ENCODE results near the gene IFNB1. TPM values are rescaled to one million over a fixed set of nuclear protein-coding genes. Genes with fewer than 3 reads are reported as not detected.

Gene IFNB1
- total RNA-seq, 1 experiment from 2014 or later, result not detected

DNA sequence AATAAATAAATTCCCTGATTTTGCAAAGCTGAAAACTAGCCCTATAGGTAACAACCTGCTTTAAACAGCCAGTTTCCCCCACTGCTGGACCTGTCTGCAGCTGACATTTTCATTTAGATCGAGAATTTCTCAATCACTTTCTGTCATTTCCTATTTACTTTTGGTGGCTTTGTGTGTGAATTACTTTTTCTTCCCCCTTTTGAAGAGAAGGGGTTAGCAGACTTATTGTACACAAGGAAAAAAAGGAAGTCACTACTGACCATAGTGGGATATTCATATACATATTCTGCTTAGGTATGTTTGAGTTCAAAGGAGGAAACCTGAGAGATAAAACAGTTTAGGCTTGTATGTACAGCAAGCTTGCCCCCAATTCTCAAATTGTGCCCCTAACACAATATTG lies 27.0 kb upstream of the IFNB1 start:
- no TSS peak for BruUV-seq (replicated peaks)
- no peak overlapping the region for H3K4me3 Mint-ChIP-seq (ENCODE audit: unreplicated experiment)
- Histone ChIP-seq H3K9me3 (no peaks in the 10 kb centered on the region), H3K27me3 (replicated peaks; ENCODE audit: control insufficient read depth, insufficient read depth, low read length) (no peaks in the 10 kb centered on the region), H3K4me1 (peaks cover 6% of the 10 kb centered on the region; the same call in 1 of the 2 replicates), H3K4me3 (ENCODE audit: low read depth, low read length) (no peak overlapping the region), H3K36me3 (ENCODE audit: control insufficient read depth, insufficient read depth, low read length) (no peaks in the 10 kb centered on the region)
- intact Hi-C loops (cut with micrococcal nuclease; ENCODE audit: unreplicated experiment), result no loop called here
- no peak for DNase-seq
- POLR2A ChIA-PET, result no interaction called here
- H3K27ac Mint-ChIP-seq (ENCODE audit: unreplicated experiment), result no peak overlapping the region
- no peaks in the 10 kb centered on the region for H3K9me3 Mint-ChIP-seq (ENCODE audit: unreplicated experiment)
- H3K36me3 Mint-ChIP-seq (ENCODE audit: insufficient read depth, unreplicated experiment), result no peaks in the 10 kb centered on the region
- CTCF ChIA-PET, result no interaction called here
- H3K27me3 Mint-ChIP-seq (ENCODE audit: insufficient read depth, unreplicated experiment), result no peaks in the 10 kb centered on the region
- TF ChIP-seq, protein P1, sequence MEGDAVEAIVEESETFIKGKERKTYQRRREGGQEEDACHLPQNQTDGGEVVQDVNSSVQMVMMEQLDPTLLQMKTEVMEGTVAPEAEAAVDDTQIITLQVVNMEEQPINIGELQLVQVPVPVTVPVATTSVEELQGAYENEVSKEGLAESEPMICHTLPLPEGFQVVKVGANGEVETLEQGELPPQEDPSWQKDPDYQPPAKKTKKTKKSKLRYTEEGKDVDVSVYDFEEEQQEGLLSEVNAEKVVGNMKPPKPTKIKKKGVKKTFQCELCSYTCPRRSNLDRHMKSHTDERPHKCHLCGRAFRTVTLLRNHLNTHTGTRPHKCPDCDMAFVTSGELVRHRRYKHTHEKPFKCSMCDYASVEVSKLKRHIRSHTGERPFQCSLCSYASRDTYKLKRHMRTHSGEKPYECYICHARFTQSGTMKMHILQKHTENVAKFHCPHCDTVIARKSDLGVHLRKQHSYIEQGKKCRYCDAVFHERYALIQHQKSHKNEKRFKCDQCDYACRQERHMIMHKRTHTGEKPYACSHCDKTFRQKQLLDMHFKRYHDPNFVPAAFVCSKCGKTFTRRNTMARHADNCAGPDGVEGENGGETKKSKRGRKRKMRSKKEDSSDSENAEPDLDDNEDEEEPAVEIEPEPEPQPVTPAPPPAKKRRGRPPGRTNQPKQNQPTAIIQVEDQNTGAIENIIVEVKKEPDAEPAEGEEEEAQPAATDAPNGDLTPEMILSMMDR (IDR thresholded peaks at IDR 0.05; ENCODE audit: insufficient read depth in 1 of 2, low read depth in 1 of 2, low read length in 1 of 2, severe bottlenecking in 1 of 2, unreplicated experiment in 1 of 2), result no peak
- no peaks in the 10 kb centered on the region for H3K4me1 Mint-ChIP-seq (ENCODE audit: low read depth, unreplicated experiment)

DNA sequence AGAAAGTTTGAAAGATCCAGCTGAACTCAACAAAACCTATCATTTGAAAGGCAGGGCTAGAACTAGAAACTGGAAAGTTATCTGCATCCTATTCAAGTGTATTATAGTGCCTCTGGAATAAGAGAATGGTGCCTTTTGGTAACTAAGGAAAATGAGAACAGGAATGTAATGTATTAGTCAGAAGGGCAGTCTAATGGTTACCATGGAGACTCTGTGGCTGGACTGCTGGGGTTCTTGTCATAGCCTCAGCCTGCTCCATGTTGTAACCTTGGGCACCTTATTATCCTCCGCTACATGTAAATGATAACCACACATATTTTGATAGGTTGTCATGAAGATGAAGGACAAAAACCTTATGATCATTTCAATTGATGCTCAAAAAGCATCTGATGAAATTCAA lies 24.6 kb upstream of the IFNB1 start:
- Histone ChIP-seq H3K4me1 (peaks cover 10% of the 10 kb centered on the region), H3K36me3 (ENCODE audit: control insufficient read depth, insufficient read depth, low read length) (no peaks in the 10 kb centered on the region), H3K9me3 (no peaks in the 10 kb centered on the region), H3K27me3 (replicated peaks; ENCODE audit: control insufficient read depth, insufficient read depth, low read length) (no peaks in the 10 kb centered on the region), H3K4me3 (ENCODE audit: low read depth, low read length) (no peak overlapping the region)
- Mint-ChIP-seq H3K27ac (ENCODE audit: unreplicated experiment) (no peak overlapping the region), H3K27me3 (ENCODE audit: insufficient read depth, unreplicated experiment) (no peaks in the 10 kb centered on the region), H3K9me3 (ENCODE audit: unreplicated experiment) (no peaks in the 10 kb centered on the region), H3K4me3 (ENCODE audit: unreplicated experiment) (no peak overlapping the region), H3K36me3 (ENCODE audit: insufficient read depth, unreplicated experiment) (no peaks in the 10 kb centered on the region), H3K4me1 (ENCODE audit: low read depth, unreplicated experiment) (peaks cover 2% of the 10 kb centered on the region)
- intact Hi-C loops (cut with micrococcal nuclease; ENCODE audit: unreplicated experiment), result no loop called here
- DNase-seq, result no peak
- ChIA-PET POLR2A (no interaction called here), CTCF (no interaction called here)
- TF ChIP-seq, protein P1 (IDR thresholded peaks at IDR 0.05; ENCODE audit: insufficient read depth in 1 of 2, low read depth in 1 of 2, low read length in 1 of 2, severe bottlenecking in 1 of 2, unreplicated experiment in 1 of 2), result no peak
- BruUV-seq (replicated peaks), result no TSS peak

DNA sequence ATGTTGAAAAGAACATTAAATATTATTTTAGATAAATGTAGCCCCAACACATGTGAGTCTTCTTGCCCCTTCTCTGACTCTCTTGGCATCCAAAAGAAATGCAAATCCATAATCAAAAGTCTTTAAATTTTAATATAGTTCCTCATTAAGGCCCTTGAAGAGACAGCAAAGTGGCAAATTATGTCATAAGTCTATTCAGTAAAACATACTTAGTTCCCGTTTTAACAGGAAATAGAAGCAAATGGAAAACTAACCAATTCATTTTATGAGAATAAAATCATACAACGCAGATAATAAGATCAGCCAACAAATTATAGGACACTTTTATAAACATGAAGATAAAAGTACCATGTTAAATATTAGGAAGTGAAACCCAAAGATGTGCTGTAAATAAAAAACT lies 20.1 kb upstream of the IFNB1 start:
- intact Hi-C loops (cut with micrococcal nuclease; ENCODE audit: unreplicated experiment), result loop anchor here (5.0 kb wide), 1 partner anchor 476 kb away; the partner anchor contains the start of gene MLLT3
- no peaks in the 10 kb centered on the region for H3K27me3 ChIP-seq (replicated peaks; ENCODE audit: control insufficient read depth, insufficient read depth, low read length)
- POLR2A ChIA-PET, result no interaction called here
- no TSS peak for BruUV-seq (replicated peaks)
- CTCF ChIA-PET, result no interaction called here
- no peak overlapping the region for H3K27ac Mint-ChIP-seq (ENCODE audit: unreplicated experiment)
- peaks cover 19% of the 10 kb centered on the region for H3K4me1 Mint-ChIP-seq (ENCODE audit: low read depth, unreplicated experiment)
- H3K9me3 Mint-ChIP-seq (ENCODE audit: unreplicated experiment), result no peaks in the 10 kb centered on the region
- no peaks in the 10 kb centered on the region for H3K27me3 Mint-ChIP-seq (ENCODE audit: insufficient read depth, unreplicated experiment)
- H3K4me1 ChIP-seq, result peaks cover 34% of the 10 kb centered on the region
- H3K4me3 ChIP-seq (ENCODE audit: low read depth, low read length), result no peak overlapping the region
- no peak for DNase-seq
- H3K4me3 Mint-ChIP-seq (ENCODE audit: unreplicated experiment), result no peak overlapping the region
- no peaks in the 10 kb centered on the region for H3K36me3 ChIP-seq (ENCODE audit: control insufficient read depth, insufficient read depth, low read length)
- H3K9me3 ChIP-seq, result no peaks in the 10 kb centered on the region
- TF ChIP-seq, protein P1 (IDR thresholded peaks at IDR 0.05; ENCODE audit: insufficient read depth in 1 of 2, low read depth in 1 of 2, low read length in 1 of 2, severe bottlenecking in 1 of 2, unreplicated experiment in 1 of 2), result no peak
- no peaks in the 10 kb centered on the region for H3K36me3 Mint-ChIP-seq (ENCODE audit: insufficient read depth, unreplicated experiment)
